Small intestine (tissue), 7 donors: ENCODE data around the gene ITGA7. TPM values are rescaled to one million over a fixed set of nuclear protein-coding genes. Genes with fewer than 3 reads are reported as not detected.

Experiments used
- DNase-seq, 2 donors: peaks; one replicate each; pipeline versions ENCODE4 v3.0.0 to v3.0.0-alpha.2; 2013
- FAIRE-seq: peaks from 2 replicates; lab custom pipeline; 2012; peaks lifted over from hg19 to GRCh38; lab: Jason Lieb, UNC
- H3K27ac ChIP-seq, 3 donors: one replicate each; pipeline ENCODE4 v1.5.1; 2013; ENCODE audit warnings: low read length in 2 of 3, mild to moderate bottlenecking in 2 of 3, control low read depth in 1 of 3, inconsistent platforms in 1 of 3, low read depth in 1 of 3, moderate library complexity in 1 of 3
- H3K27me3 ChIP-seq, 3 donors: one replicate each; pipeline ENCODE4 v1.6.1; 2013; ENCODE audit warnings: low read length in 3 of 3, inconsistent platforms in 1 of 3; ENCODE audit not compliant: control insufficient read depth in 3 of 3, insufficient read depth in 3 of 3
- H3K36me3 ChIP-seq, 3 donors: one replicate each; pipeline ENCODE4 v1.6.1; 2013; ENCODE audit warnings: low read length in 3 of 3, inconsistent platforms in 1 of 3, low read depth in 1 of 3, mild to moderate bottlenecking in 1 of 3, moderate library complexity in 1 of 3; ENCODE audit not compliant: control insufficient read depth in 3 of 3, insufficient read depth in 2 of 3
- H3K4me1 ChIP-seq, 3 donors: one replicate each; pipeline ENCODE4 v1.6.1; 2013; ENCODE audit warnings: low read length in 2 of 3, inconsistent platforms in 1 of 3, low read depth in 1 of 3, mild to moderate bottlenecking in 1 of 3, moderate library complexity in 1 of 3; ENCODE audit not compliant: control insufficient read depth in 3 of 3, insufficient read depth in 2 of 3
- H3K4me3 ChIP-seq, 3 donors: one replicate each; pipeline ENCODE4 v1.5.1; 2013; ENCODE audit warnings: low read length in 3 of 3, control low read depth in 1 of 3, inconsistent platforms in 1 of 3, low read depth in 1 of 3, mild to moderate bottlenecking in 1 of 3, moderate library complexity in 1 of 3
- H3K9me3 ChIP-seq, 2 donors: one replicate each; pipeline ENCODE4 v1.6.1; 2013; ENCODE audit warnings: low read depth in 1 of 2, low read length in 1 of 2; ENCODE audit not compliant: control insufficient read depth in 2 of 2, insufficient read depth in 1 of 2
- WGBS, 3 donors: extraction: QIAGEN DNeasy Blood & Tissue Kit; methylation state at CpG; one replicate each; pipeline ENCODE4 v1.1.7; 2013; 5-methylcytosine and 5-hydroxymethylcytosine counted together
- polyA plus RNA-seq, 4 donors: library from polyadenylated mRNA; stranded (reverse) in 3 of 4; unstranded in 1 of 4; fragments of 200-250 nt in 3 of 4; fragments of 120-200 nt in 1 of 4; gene quantifications; one replicate each; pipeline versions ENCODE4 v1.2.1 to v1.2.3, GENCODE V29; 2013
- donor health status: healthy with polysubstance abuse.
- donor health status: control.
- donor health status: control.
- donor health status: Bipolar disorder and iron deficiency.
- donor health status: healthy.

The ITGA7 gene
- polyA plus RNA-seq, 4 donors = 6.3 to 81.6 (median 29.6) TPM

GRCh38 chr12:55718624-55719275 lies 11.0 kb upstream of the ITGA7 start:
- peaks cover 8 to 65% (median 11%) of the 10 kb centered on the region in 3 donors for H3K4me1 ChIP-seq
- peak overlapping the region; percentile 89 to 91 (median 90) for H3K27ac ChIP-seq
- H3K4me3 ChIP-seq = no peak overlapping the region
- no peaks in the 10 kb centered on the region for H3K27me3 ChIP-seq
- no peaks in the 10 kb centered on the region for H3K9me3 ChIP-seq
- peaks cover 0 to 52% (median 0%) of the 10 kb centered on the region in 3 donors for H3K36me3 ChIP-seq
- no peak for DNase-seq
- WGBS, 3 donors = 69 to 80% (median 72%) methylated on average over 4 of the region's 4 CpGs
- FAIRE-seq = no peak

GRCh38 chr12:55718015-55718414 lies 10.3 kb upstream of the ITGA7 start:
- DNase-seq = no peak
- WGBS, 3 donors = 24 to 46% (median 38%) methylated on average over 4 of the region's 4 CpGs
- Histone ChIP-seq H3K27ac (peak overlapping the region in 1 of 3 donors; percentile 93), H3K9me3 (no peaks in the 10 kb centered on the region), H3K27me3 (peaks cover 0 to under 1% (median 0%) of the 10 kb centered on the region in 3 donors), H3K4me1 (peaks cover 8 to 58% (median 11%) of the 10 kb centered on the region in 3 donors), H3K4me3 (no peak overlapping the region), H3K36me3 (peaks cover 0 to 45% (median 0%) of the 10 kb centered on the region in 3 donors)
- no peak for FAIRE-seq

GRCh38 chr12:55717011-55718007 lies 9.6 kb upstream of the ITGA7 start:
- 15 to 39% (median 37%) methylated on average over 7 to 8 of the region's 8 CpGs for WGBS, 3 donors
- Histone ChIP-seq H3K27me3 (peaks cover 0 to 8% (median 0%) of the 10 kb centered on the region in 3 donors), H3K36me3 (peaks cover 0 to 39% (median 0%) of the 10 kb centered on the region in 3 donors), H3K27ac (peak overlapping the region in 2 of 3 donors; percentile 87 to 93), H3K4me3 (peak overlapping the region in 2 of 3 donors; percentile 65 to 75), H3K4me1 (peaks cover 8 to 53% (median 11%) of the 10 kb centered on the region in 3 donors), H3K9me3 (no peaks in the 10 kb centered on the region)
- FAIRE-seq = no peak
- DNase-seq = peak in 1 of 2 donors; percentile 60

GRCh38 chr12:55716582-55716957 lies 8.9 kb upstream of the ITGA7 start:
- Histone ChIP-seq H3K4me3 (peak overlapping the region; percentile 65 to 78 (median 75)), H3K27me3 (peaks cover 0 to 15% (median 0%) of the 10 kb centered on the region in 3 donors), H3K4me1 (peaks cover 8 to 49% (median 11%) of the 10 kb centered on the region in 3 donors), H3K9me3 (no peaks in the 10 kb centered on the region), H3K36me3 (peaks cover 0 to 32% (median 0%) of the 10 kb centered on the region in 3 donors), H3K27ac (peak overlapping the region; percentile 82 to 93 (median 87))
- no peak for FAIRE-seq
- 1 to 4% (median 1%) methylated on average over 13 of the region's 13 CpGs for WGBS, 3 donors
- DNase-seq = no peak

GRCh38 chr12:55715833-55716581 lies 8.3 kb upstream of the ITGA7 start, which contains the start of gene BLOC1S1:
Gene BLOC1S1 (plus strand): TSS chr12:55716046. CDS start chr12:55716052, 6 bp downstream.
- peak within 1 kb of the TSS; percentile 65 to 78 (median 75) for H3K4me3 ChIP-seq
- H3K4me1 ChIP-seq = peaks cover 8 to 43% (median 11%) of the 10 kb centered on the region in 3 donors
- H3K27ac ChIP-seq = peak within 1 kb of the TSS; percentile 82 to 93 (median 87)
- H3K9me3 ChIP-seq = no peaks in the 10 kb centered on the region
- FAIRE-seq (no peak), DNase-seq (peak; percentile 96 to 99)
- H3K27me3 ChIP-seq = peaks cover 0 to 16% (median 0%) of the 10 kb centered on the region in 3 donors
- whole genome bisulfite sequencing, 3 donors = 0 to 1% (median 1%) methylated on average over 42 of the region's 42 CpGs
- peaks cover 0 to 27% (median 0%) of the 10 kb centered on the region in 3 donors for H3K36me3 ChIP-seq

- Histone ChIP-seq H3K27ac (peak overlapping the region; percentile 82 to 93 (median 87)), H3K36me3 (peaks cover 0 to 26% (median 0%) of the 10 kb centered on the region in 3 donors), H3K27me3 (peaks cover 0 to 21% (median 0%) of the 10 kb centered on the region in 3 donors), H3K4me1 (peaks cover 8 to 37% (median 11%) of the 10 kb centered on the region in 3 donors), H3K4me3 (peak overlapping the region in 2 of 3 donors; percentile 65 to 75), H3K9me3 (no peaks in the 10 kb centered on the region)
- DNase-seq = no peak
- FAIRE-seq = no peak
- WGBS, 3 donors = 55 to 60% (median 56%) methylated on average over 7 of the region's 7 CpGs
These were observed 7.6 kb upstream of the ITGA7 start for GRCh38 chr12:55715169-55715764.

GRCh38 chr12:55713721-55714120 lies 6.0 kb upstream of the ITGA7 start:
- no peak for FAIRE-seq
- no peak for DNase-seq
- 58 to 79% (median 64%) methylated on average over 2 of the region's 2 CpGs for WGBS, 3 donors
- Histone ChIP-seq H3K27me3 (peaks cover 0 to 35% (median 0%) of the 10 kb centered on the region in 3 donors), H3K36me3 (peaks cover 0 to 13% (median 0%) of the 10 kb centered on the region in 3 donors), H3K27ac (no peak overlapping the region), H3K4me1 (peaks cover 5 to 23% (median 11%) of the 10 kb centered on the region in 3 donors), H3K4me3 (no peak overlapping the region), H3K9me3 (no peaks in the 10 kb centered on the region)
